GM12878 (cell line): ENCODE data around the gene NKG7. TPM values are rescaled to one million over a fixed set of nuclear protein-coding genes. Genes with fewer than 3 reads are reported as not detected.

Source experiments
- CEBPB ChIP-seq, 2 experiments: fragments of 150-350 bp in 1 of 2; IDR thresholded peaks; 2 replicates each; pipeline ENCODE4 v1.6.1; 2012 to 2014; ENCODE audit warnings: low read depth in 2 of 2, low read length in 2 of 2, borderline replicate concordance in 1 of 2, inconsistent platforms in 1 of 2
- CREB1 ChIP-seq: IDR thresholded peaks from 2 replicates; pipeline ENCODE4 v1.6.1; 2012; ENCODE audit warnings: low read depth, mild to moderate bottlenecking, inconsistent platforms
- CUX1 ChIP-seq: IDR thresholded peaks from 2 replicates; pipeline ENCODE4 v1.6.1; 2012; ENCODE audit warnings: improper control_type of control experiment, low read depth, low read length; ENCODE audit not compliant: insufficient replicate concordance
- HSF1 ChIP-seq: fragments of 150-350 bp; IDR thresholded peaks from 2 replicates; pipeline ENCODE4 v1.6.1; 2014; ENCODE audit warnings: mild to moderate bottlenecking, low read depth, low read length
- KLF5 ChIP-seq: fragments of 450-650 bp; IDR thresholded peaks from 2 replicates; pipeline ENCODE4 v1.6.1; 2014; ENCODE audit warnings: mild to moderate bottlenecking; ENCODE audit not compliant: partially characterized antibody
- MTA2 ChIP-seq: fragments of 450-650 bp; IDR thresholded peaks from 2 replicates; pipeline ENCODE4 v1.6.1; 2016; ENCODE audit warnings: low read depth, mild to moderate bottlenecking, moderate library complexity
- MXI1 ChIP-seq: fragments of 150-350 bp; IDR thresholded peaks from 2 replicates; pipeline ENCODE4 v1.6.1; 2011; ENCODE audit warnings: low read depth, mild to moderate bottlenecking, inconsistent platforms, low read length, improper control_type of control experiment
- NFXL1 ChIP-seq: fragments of 450-650 bp; IDR thresholded peaks from 2 replicates; pipeline ENCODE4 v1.6.1; 2017; ENCODE audit warnings: antibody characterized with exemption, mild to moderate bottlenecking, borderline replicate concordance
- NFYB ChIP-seq: IDR thresholded peaks from 2 replicates; pipeline ENCODE4 v1.6.1; 2011; ENCODE audit warnings: low read depth, mild to moderate bottlenecking, low read length, improper control_type of control experiment, moderate library complexity; ENCODE audit not compliant: insufficient read depth
- POLR2AphosphoS5 ChIP-seq: IDR thresholded peaks from 2 replicates; pipeline ENCODE4 v1.6.1; 2011; ENCODE audit warnings: mild to moderate bottlenecking, low read length, inconsistent platforms
- SREBF1 ChIP-seq: IDR thresholded peaks from 2 replicates; pipeline ENCODE4 v1.6.1; 2012; ENCODE audit warnings: mild to moderate bottlenecking, low read length
- STAT3 ChIP-seq: IDR thresholded peaks from 2 replicates; pipeline ENCODE4 v1.6.1; 2011; ENCODE audit warnings: low read depth, low read length, improper control_type of control experiment
- SUPT20H ChIP-seq: IDR thresholded peaks from 2 replicates; pipeline ENCODE4 v1.6.1; 2011; ENCODE audit warnings: low read depth, mild to moderate bottlenecking, low read length, moderate library complexity, borderline replicate concordance; ENCODE audit not compliant: control insufficient read depth
- polyA plus RNA-seq, 11 experiments: library from polyadenylated mRNA; depleted of rRNA in 4 of 11; unstranded in 6 of 11; stranded (reverse) in 5 of 11; fragments of >200 nt; fragmentation: Nextera tagmentation in 4 of 11; fragmentation: Illumina TruSeq in 1 of 11; extraction: Ambion mirVana in 4 of 11; extraction: Trizol in 1 of 11; gene quantifications; 1 replicate in 1 of 11; 2 replicates in 10 of 11; pipeline versions ENCODE4 v1.2.1 to v1.2.3, GENCODE V29; 2011 to 2016; ENCODE audit warnings: inconsistent platforms in 2 of 11, missing spikeins in 2 of 11, low read depth in 1 of 11
- total RNA-seq, 4 experiments: library from RNA; depleted of rRNA in 3 of 4; stranded (reverse); fragments of >200 nt in 3 of 4; fragmentation: Illumina TruSeq in 1 of 4; extraction: Trizol in 1 of 4; gene quantifications; 2 replicates each; pipeline versions ENCODE4 v1.2.1 to v1.2.3, GENCODE V29; 2013 to 2021
- TF ChIP-seq, protein P1 (sequence below): fragments of 450-650 bp; formaldehyde crosslinking; IDR thresholded peaks from 2 replicates; pipeline ENCODE4 v1.5.0; 2022; ENCODE audit warnings: mild to moderate bottlenecking, missing genetic modification characterization
- TF ChIP-seq, protein P2 (sequence below): fragments of 450-650 bp; IDR thresholded peaks from 2 replicates; pipeline ENCODE4 v1.6.1; 2018; ENCODE audit warnings: borderline replicate concordance, mild to moderate bottlenecking; ENCODE audit not compliant: partially characterized antibody

The NKG7 gene
- total and polyA plus RNA-seq, 10 of the 15 experiments (the other 5 are each of a cell fraction or from before 2014, with no cell fraction given), result 10.0 to 48.7 (median 22.3) TPM

DNA sequence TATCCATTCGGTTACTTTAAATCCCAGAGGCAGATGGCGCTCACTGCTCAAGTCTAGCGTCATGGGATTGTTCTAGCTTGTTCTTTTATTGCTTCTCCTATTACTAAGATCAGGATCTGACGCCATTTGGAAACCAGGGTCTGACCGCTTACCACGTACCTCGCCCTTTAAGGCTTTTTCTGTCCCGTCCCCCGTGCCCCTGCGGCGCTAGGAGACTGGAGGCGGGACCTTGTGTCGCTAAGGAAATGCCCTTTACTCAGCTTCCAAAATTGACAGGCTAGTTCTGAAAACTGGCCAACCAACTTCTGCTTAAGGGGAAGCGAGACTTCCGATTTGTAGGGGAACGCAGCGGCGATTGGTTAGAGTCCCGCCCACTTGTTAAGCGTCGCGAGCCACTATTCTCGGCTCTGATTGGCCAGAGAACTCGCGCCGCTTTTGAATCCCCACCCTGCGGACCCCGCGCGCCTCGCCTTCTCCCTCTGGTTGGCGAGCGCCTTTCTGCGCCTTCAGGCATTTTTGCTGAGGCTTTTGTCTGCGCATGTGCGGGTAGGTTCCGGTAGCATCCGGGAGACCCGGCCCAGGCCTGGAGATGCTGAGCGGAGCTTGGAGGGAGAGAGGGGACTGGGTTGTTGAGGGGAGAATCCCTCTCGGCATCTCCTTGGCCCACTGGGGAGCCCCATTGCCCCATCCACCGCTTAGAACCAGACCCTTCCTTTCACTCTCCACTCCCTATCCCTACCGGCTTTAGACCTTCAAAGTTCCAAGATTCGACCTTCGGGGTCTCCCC is 21.8 kb upstream of the NKG7 start (continued):
- TF ChIP-seq, protein P1, sequence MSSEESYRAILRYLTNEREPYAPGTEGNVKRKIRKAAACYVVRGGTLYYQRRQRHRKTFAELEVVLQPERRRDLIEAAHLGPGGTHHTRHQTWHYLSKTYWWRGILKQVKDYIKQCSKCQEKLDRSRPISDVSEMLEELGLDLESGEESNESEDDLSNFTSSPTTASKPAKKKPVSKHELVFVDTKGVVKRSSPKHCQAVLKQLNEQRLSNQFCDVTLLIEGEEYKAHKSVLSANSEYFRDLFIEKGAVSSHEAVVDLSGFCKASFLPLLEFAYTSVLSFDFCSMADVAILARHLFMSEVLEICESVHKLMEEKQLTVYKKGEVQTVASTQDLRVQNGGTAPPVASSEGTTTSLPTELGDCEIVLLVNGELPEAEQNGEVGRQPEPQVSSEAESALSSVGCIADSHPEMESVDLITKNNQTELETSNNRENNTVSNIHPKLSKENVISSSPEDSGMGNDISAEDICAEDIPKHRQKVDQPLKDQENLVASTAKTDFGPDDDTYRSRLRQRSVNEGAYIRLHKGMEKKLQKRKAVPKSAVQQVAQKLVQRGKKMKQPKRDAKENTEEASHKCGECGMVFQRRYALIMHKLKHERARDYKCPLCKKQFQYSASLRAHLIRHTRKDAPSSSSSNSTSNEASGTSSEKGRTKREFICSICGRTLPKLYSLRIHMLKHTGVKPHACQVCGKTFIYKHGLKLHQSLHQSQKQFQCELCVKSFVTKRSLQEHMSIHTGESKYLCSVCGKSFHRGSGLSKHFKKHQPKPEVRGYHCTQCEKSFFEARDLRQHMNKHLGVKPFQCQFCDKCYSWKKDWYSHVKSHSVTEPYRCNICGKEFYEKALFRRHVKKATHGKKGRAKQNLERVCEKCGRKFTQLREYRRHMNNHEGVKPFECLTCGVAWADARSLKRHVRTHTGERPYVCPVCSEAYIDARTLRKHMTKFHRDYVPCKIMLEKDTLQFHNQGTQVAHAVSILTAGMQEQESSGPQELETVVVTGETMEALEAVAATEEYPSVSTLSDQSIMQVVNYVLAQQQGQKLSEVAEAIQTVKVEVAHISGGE (CRISPR knock-in tag), result no peak
- TF ChIP-seq, protein P2, sequence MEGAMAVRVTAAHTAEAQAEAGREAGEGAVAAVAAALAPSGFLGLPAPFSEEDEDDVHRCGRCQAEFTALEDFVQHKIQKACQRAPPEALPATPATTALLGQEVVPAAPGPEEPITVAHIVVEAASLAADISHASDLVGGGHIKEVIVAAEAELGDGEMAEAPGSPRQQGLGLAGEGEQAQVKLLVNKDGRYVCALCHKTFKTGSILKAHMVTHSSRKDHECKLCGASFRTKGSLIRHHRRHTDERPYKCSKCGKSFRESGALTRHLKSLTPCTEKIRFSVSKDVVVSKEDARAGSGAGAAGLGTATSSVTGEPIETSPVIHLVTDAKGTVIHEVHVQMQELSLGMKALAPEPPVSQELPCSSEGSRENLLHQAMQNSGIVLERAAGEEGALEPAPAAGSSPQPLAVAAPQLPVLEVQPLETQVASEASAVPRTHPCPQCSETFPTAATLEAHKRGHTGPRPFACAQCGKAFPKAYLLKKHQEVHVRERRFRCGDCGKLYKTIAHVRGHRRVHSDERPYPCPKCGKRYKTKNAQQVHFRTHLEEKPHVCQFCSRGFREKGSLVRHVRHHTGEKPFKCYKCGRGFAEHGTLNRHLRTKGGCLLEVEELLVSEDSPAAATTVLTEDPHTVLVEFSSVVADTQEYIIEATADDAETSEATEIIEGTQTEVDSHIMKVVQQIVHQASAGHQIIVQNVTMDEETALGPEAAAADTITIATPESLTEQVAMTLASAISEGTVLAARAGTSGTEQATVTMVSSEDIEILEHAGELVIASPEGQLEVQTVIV, result peak; percentile 86
- TF ChIP-seq SUPT20H (no peak), SREBF1 (no peak), POLR2AphosphoS5 (peak; percentile 73), MTA2 (no peak), CEBPB (IDR thresholded peaks at IDR 0.05; ENCODE audit: borderline replicate concordance in 1 of 2, low read depth in 2 of 2, low read length in 2 of 2) (no peak), CUX1 (peak; percentile 46), MXI1 (peak; percentile 98), STAT3 (no peak), CREB1 (peak; percentile 75), HSF1 (no peak), NFYB (peak; percentile 89), NFXL1 (no peak), KLF5 (peak; percentile 24)
